ENCODE data around the gene MBP.

- TF ChIP-seq CTCF (IDR thresholded peaks at IDR 0.05) (no peak), POLR2A (IDR thresholded peaks at IDR 0.05) (no peak)
Observed at GRCh38 chr18:77101410-77102258, 30.9 kb downstream of the MBP start.

Measured in lower leg skin (tissue), 3 donors.